H1 (cell line): ENCODE measurements around the gene ADCY1. TPM values are rescaled to one million over a fixed set of nuclear protein-coding genes. Genes with fewer than 3 reads are reported as not detected.
A peak's percentile ranks its signal among the peaks of the same experiment; 100 is the strongest.

ENCODE experiments used
- CTCF ChIA-PET: fragments of 300-600 bp; sonication (Branson Sonifier 250); formaldehyde crosslinking; loops from one replicate; lab custom pipeline; 2021; ENCODE audit not compliant: partially characterized antibody; lab: Charles Lee
- POLR2A ChIA-PET: fragments of 300-600 bp; sonication (Branson Sonifier 250); formaldehyde crosslinking; loops from one replicate; lab custom pipeline; 2021; ENCODE audit warnings: inconsistent platforms; ENCODE audit not compliant: partially characterized antibody; lab: Charles Lee
- DNase-seq, 2 experiments: peaks; one replicate each; pipeline versions ENCODE4 v3.0.0 to v3.0.0-alpha.2; 2010 to 2022; ENCODE audit warnings: low spot score in 2 of 2, low read depth in 1 of 2, mixed read lengths in 1 of 2
- FAIRE-seq: peaks from 2 replicates; lab custom pipeline; 2011; peaks lifted over from hg19 to GRCh38; lab: Jason Lieb, UNC
- H2AFZ ChIP-seq: 2 replicates; pipeline ENCODE4 v1.8.1; 2012; ENCODE audit warnings: low read length, inconsistent platforms
- H2AK5ac ChIP-seq: 2 replicates; pipeline ENCODE4 v1.6.1; 2013; ENCODE audit warnings: low read depth, low read length
- H2BK120ac ChIP-seq: replicated peaks from 2 replicates; pipeline ENCODE3; 2013; ENCODE audit warnings: low read depth, low read length, inconsistent platforms
- H2BK12ac ChIP-seq: 2 replicates; pipeline ENCODE4 v1.6.1; 2013; ENCODE audit warnings: low read depth, low read length
- H2BK15ac ChIP-seq: 2 replicates; pipeline ENCODE4 v1.6.1; 2013; ENCODE audit warnings: low read length
- H2BK20ac ChIP-seq: 2 replicates; pipeline ENCODE4 v1.6.1; 2013; ENCODE audit warnings: low read length
- H2BK5ac ChIP-seq: 2 replicates; pipeline ENCODE4 v1.6.1; 2013; ENCODE audit warnings: low read depth, low read length
- H3K14ac ChIP-seq: 2 replicates; pipeline ENCODE4 v1.6.1; 2013; ENCODE audit warnings: inconsistent platforms; ENCODE audit not compliant: insufficient read length
- H3K18ac ChIP-seq: 2 replicates; pipeline ENCODE4 v1.6.1; 2013; ENCODE audit warnings: low read length; ENCODE audit errors: extremely low read depth
- H3K23ac ChIP-seq: 2 replicates; pipeline ENCODE4 v1.6.1; 2013; ENCODE audit warnings: inconsistent platforms; ENCODE audit not compliant: insufficient read length
- H3K23me2 ChIP-seq: 2 replicates; pipeline ENCODE4 v1.6.1; 2013; ENCODE audit warnings: low read depth, low read length
- H3K27ac ChIP-seq: 2 replicates; pipeline ENCODE4 v1.6.1; 2011; ENCODE audit warnings: low read depth, low read length, inconsistent platforms
- H3K27me3 ChIP-seq, 4 experiments: replicated peaks in 1 of 4; 1 replicate in 1 of 4; 2 replicates in 3 of 4; pipeline versions ENCODE4 v1.6.1 to v1.8.1; 2011 to 2013; ENCODE audit warnings: low read length in 3 of 4, mild to moderate bottlenecking in 3 of 4, inconsistent platforms in 2 of 4, mixed read lengths in 2 of 4, moderate library complexity in 1 of 4; ENCODE audit not compliant: control insufficient read depth in 3 of 4, insufficient read depth in 3 of 4; ENCODE audit errors: extremely low read depth in 1 of 4
- H3K36me3 ChIP-seq, 4 experiments: 2 replicates each; pipeline versions ENCODE4 v1.6.1 to v1.8.1; 2011 to 2013; ENCODE audit warnings: mild to moderate bottlenecking in 4 of 4, low read length in 3 of 4, moderate library complexity in 2 of 4, control low read depth in 1 of 4, inconsistent platforms in 1 of 4; ENCODE audit not compliant: insufficient read depth in 4 of 4, control insufficient read depth in 2 of 4
- H3K4ac ChIP-seq: replicated peaks from 2 replicates; pipeline ENCODE3; 2013; ENCODE audit warnings: low read length, low read depth, mixed read lengths, inconsistent platforms; ENCODE audit not compliant: insufficient read length
- H3K4me1 ChIP-seq, 4 experiments: replicated peaks in 1 of 4; 1 replicate in 1 of 4; 2 replicates in 3 of 4; pipeline versions ENCODE4 v1.6.1 to v1.8.1; 2011 to 2013; ENCODE audit warnings: low read length in 3 of 4, inconsistent platforms in 2 of 4, mixed read lengths in 1 of 4; ENCODE audit not compliant: insufficient read depth in 4 of 4, control insufficient read depth in 3 of 4
- H3K4me2 ChIP-seq, 2 experiments: 2 replicates each; pipeline versions ENCODE4 v1.6.1 to v1.8.1; 2011 to 2013; ENCODE audit warnings: low read depth in 2 of 2, low read length in 2 of 2, control low read depth in 1 of 2, inconsistent platforms in 1 of 2, mild to moderate bottlenecking in 1 of 2; ENCODE audit not compliant: insufficient read depth in 1 of 2
- H3K4me3 ChIP-seq, 4 experiments: fragments of 200-600, 300-600 bp in 1 of 4; sonication (generic), shearing (Covaris generic), sonication (Bioruptor Twin) in 1 of 4; 2 replicates each; pipeline versions ENCODE4 v1.5.1 to v1.8.1; 2011 to 2016; ENCODE audit warnings: low read length in 4 of 4, low read depth in 3 of 4, control low read depth in 2 of 4, inconsistent platforms in 2 of 4, mild to moderate bottlenecking in 2 of 4, mixed read lengths in 1 of 4, moderate library complexity in 1 of 4; ENCODE audit not compliant: insufficient read depth in 2 of 4; ENCODE audit errors: extremely low read depth in 1 of 4
- H3K56ac ChIP-seq: replicated peaks from 2 replicates; pipeline ENCODE3; 2013; ENCODE audit warnings: low read depth, mild to moderate bottlenecking, mixed read lengths, low read length, inconsistent platforms; ENCODE audit not compliant: insufficient read length
- H3K79me1 ChIP-seq: 2 replicates; pipeline ENCODE4 v1.6.1; 2013; ENCODE audit warnings: low read depth, low read length, control low read depth
- H3K79me2 ChIP-seq, 2 experiments: 2 replicates each; pipeline versions ENCODE4 v1.6.1 to v1.8.1; 2012 to 2013; ENCODE audit warnings: low read length in 2 of 2, mild to moderate bottlenecking in 2 of 2, inconsistent platforms in 1 of 2; ENCODE audit not compliant: insufficient read depth in 2 of 2, control insufficient read depth in 1 of 2
- H3K9ac ChIP-seq, 4 experiments: replicated peaks in 1 of 4; 1 replicate in 1 of 4; 2 replicates in 3 of 4; pipeline versions ENCODE4 v1.6.1 to v1.8.1; 2011 to 2013; ENCODE audit warnings: low read depth in 3 of 4, low read length in 3 of 4, control low read depth in 2 of 4, mild to moderate bottlenecking in 2 of 4, moderate library complexity in 2 of 4, inconsistent platforms in 1 of 4; ENCODE audit errors: extremely low read depth in 1 of 4
- H3K9me3 ChIP-seq, 2 experiments: 2 replicates each; pipeline versions ENCODE4 v1.6.1 to v1.8.1; 2012 to 2013; ENCODE audit warnings: mild to moderate bottlenecking in 2 of 2, moderate library complexity in 2 of 2, control low read depth in 1 of 2, inconsistent platforms in 1 of 2, low read depth in 1 of 2, low read length in 1 of 2, mixed read lengths in 1 of 2; ENCODE audit not compliant: insufficient read depth in 2 of 2
- H4K20me1 ChIP-seq, 2 experiments: replicated peaks in 1 of 2; 2 replicates each; pipeline versions ENCODE3 to v1.8.1; 2011 to 2013; ENCODE audit warnings: inconsistent platforms in 2 of 2, low read length in 2 of 2, mild to moderate bottlenecking in 1 of 2; ENCODE audit not compliant: insufficient read depth in 2 of 2, control insufficient read depth in 1 of 2
- H4K5ac ChIP-seq: 2 replicates; pipeline ENCODE4 v1.6.1; 2013; ENCODE audit warnings: low read length, low read depth, mixed read lengths, inconsistent platforms; ENCODE audit not compliant: insufficient read length
- H4K8ac ChIP-seq: 2 replicates; pipeline ENCODE4 v1.8.0; 2013; ENCODE audit warnings: mild to moderate bottlenecking, moderate library complexity, low read length, inconsistent platforms; ENCODE audit not compliant: insufficient read depth; ENCODE audit errors: extremely low read depth
- H4K91ac ChIP-seq: replicated peaks from 2 replicates; pipeline ENCODE3; 2013; ENCODE audit warnings: low read length, mixed read lengths, inconsistent platforms; ENCODE audit not compliant: insufficient read length
- BCL11A ChIP-seq, 2 experiments: IDR thresholded peaks; one replicate each; pipeline ENCODE4 v1.6.1; 2011; ENCODE audit warnings: low read depth in 2 of 2, low read length in 2 of 2, mild to moderate bottlenecking in 2 of 2
- FOSL1 ChIP-seq: IDR thresholded peaks from 2 replicates; pipeline ENCODE4 v1.6.1; 2011; ENCODE audit warnings: mild to moderate bottlenecking, low read depth, low read length, moderate library complexity; ENCODE audit not compliant: insufficient read depth
- GABPA ChIP-seq: IDR thresholded peaks from 2 replicates; pipeline ENCODE4 v1.6.1; 2011; ENCODE audit warnings: mild to moderate bottlenecking, low read length, moderate library complexity, borderline replicate concordance; ENCODE audit not compliant: insufficient read depth
- KDM1A ChIP-seq: fragments of 200-600, 300-600 bp; sonication (generic); IDR thresholded peaks from 2 replicates; pipeline ENCODE4 v1.7.1; 2016; ENCODE audit warnings: mild to moderate bottlenecking, low read length, borderline replicate concordance
- RFX5 ChIP-seq: IDR thresholded peaks from 2 replicates; pipeline ENCODE4 v1.6.1; 2011; ENCODE audit warnings: low read depth, low read length, improper control_type of control experiment, borderline replicate concordance
- SIX5 ChIP-seq: IDR thresholded peaks from 2 replicates; pipeline ENCODE4 v1.6.1; 2011; ENCODE audit warnings: mild to moderate bottlenecking, low read depth, low read length
- WGBS, 2 experiments: shearing (Covaris generic) in 1 of 2; methylation state at CpG; one replicate each; pipeline versions ENCODE4 v1.1.6 to v1.1.7; 2013 to 2015; ENCODE audit warnings: low lambda C conversion rate in 2 of 2, mixed read lengths in 2 of 2, inconsistent platforms in 1 of 2, low coverage in 1 of 2, missing lambda C conversion rate in 1 of 2; ENCODE audit not compliant: insufficient replicate concordance in 2 of 2, insufficient coverage in 1 of 2, insufficient read length in 1 of 2; ENCODE audit errors: extremely low coverage in 1 of 2, missing lambda C conversion rate in 1 of 2; 5-methylcytosine and 5-hydroxymethylcytosine counted together
- polyA plus RNA-seq, 7 experiments: library from polyadenylated mRNA; depleted of rRNA in 3 of 7; stranded (reverse) in 5 of 7; unstranded in 2 of 7; fragments of >200 nt in 5 of 7; fragments of 200-250 nt in 2 of 7; gene quantifications; 1 replicate in 5 of 7; 2 replicates in 1 of 7; 4 replicates in 1 of 7; pipeline versions ENCODE4 v1.2.1 to v1.2.3, GENCODE V29; 2011 to 2013; ENCODE audit warnings: missing spikeins in 2 of 7, mixed read lengths in 2 of 7
- total RNA-seq: library from RNA; stranded (reverse); fragmentation: NEBNext Ultra II Directional; extraction: Animal tissue kit (Norgen Biotek cat#: 25700); gene quantifications from 2 replicates; pipeline ENCODE4 v1.2.1, GENCODE V29; 2021

ADCY1 gene
- total and polyA plus RNA-seq, 2 of the 8 experiments (the other 6 are each of a cell fraction or from before 2014, with no cell fraction given) = 7.9 to 26.9 TPM

DNA sequence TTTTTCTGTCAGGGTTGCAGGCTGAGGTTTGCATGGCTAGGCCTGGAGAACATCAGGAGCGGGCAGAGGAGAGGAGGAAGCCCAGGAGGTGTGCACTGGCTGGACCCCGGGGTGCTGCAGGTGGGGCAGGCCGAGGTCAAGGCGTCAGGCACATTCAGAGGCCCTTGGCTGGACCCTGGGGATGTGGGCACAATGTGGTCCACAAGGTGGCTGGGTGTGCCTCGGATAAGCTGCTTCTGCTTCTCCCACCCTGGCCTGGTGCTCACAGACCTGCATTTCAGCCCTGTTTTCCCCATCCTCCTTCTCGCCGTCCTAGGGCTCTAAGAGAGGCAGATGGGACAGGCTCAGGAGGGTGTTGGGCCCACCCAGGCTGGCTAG lies 108.2 kb downstream of the ADCY1 start:
- Histone ChIP-seq H3K14ac (no peak overlapping the region), H4K8ac (no peak overlapping the region), H3K18ac (no peak overlapping the region), H3K4me2 (no peak overlapping the region), H2BK15ac (no peak overlapping the region), H3K36me3 (peaks cover 0 to 10% (median 3%) of the 10 kb centered on the region in 4 experiments; a peak in 5 of 8 replicates), H2BK120ac (no peak overlapping the region), H2BK12ac (no peak overlapping the region), H3K9me3 (no peaks in the 10 kb centered on the region), H4K20me1 (peaks cover 0 to 2% of the 10 kb centered on the region in 2 experiments), H3K4me3 (no peak overlapping the region), H3K79me2 (no peaks in the 10 kb centered on the region), H3K27me3 (no peaks in the 10 kb centered on the region), H2BK20ac (no peak overlapping the region), H3K23ac (no peak overlapping the region), H2AFZ (no peak overlapping the region), H2BK5ac (no peak overlapping the region), H3K9ac (no peak overlapping the region), H3K56ac (no peak overlapping the region), H3K79me1 (no peaks in the 10 kb centered on the region), H2AK5ac (no peak overlapping the region), H3K27ac (no peak overlapping the region), H3K4me1 (no peaks in the 10 kb centered on the region), H3K23me2 (no peaks in the 10 kb centered on the region), H4K5ac (no peak overlapping the region), H3K4ac (no peak overlapping the region), H4K91ac (no peak overlapping the region)
- TF ChIP-seq KDM1A (no peak), RFX5 (no peak), FOSL1 (no peak), SIX5 (no peak), GABPA (no peak), BCL11A (IDR thresholded peaks at IDR 0.05; ENCODE audit: low read depth in 2 of 2, low read length in 2 of 2) (no peak)
- CTCF ChIA-PET = interaction anchor here (1.7 kb wide), 1 partner anchor 19 kb away, joined by 5 read pairs; no protein-coding TSS in a partner anchor
- DNase-seq (peak in 1 of 2 experiments; percentile 32), FAIRE-seq (no peak)
- POLR2A ChIA-PET = no interaction called here
- 90% methylated on average over 7 of the region's 7 CpGs; no CpG with 5 or more reads in 1 of the 2 experiments for WGBS, 2 experiments
